Lower lobe of right lung (tissue), 2 donors: ENCODE results near the gene MLKL. TPM values are rescaled to one million over a fixed set of nuclear protein-coding genes. Genes with fewer than 3 reads are reported as not detected.
A peak's percentile ranks its signal among the peaks of the same experiment; 100 is the strongest.

Source experiments
- ATAC-seq, 2 donors: fragments of 200-7000 bp; cut with Tn5 transposase; one replicate each; pipeline ENCODE4 v1.9.1; 2020 to 2022; ENCODE audit warnings: mild to moderate bottlenecking in 2 of 2, moderate library complexity in 2 of 2
- DNase-seq: peaks from one replicate; pipeline ENCODE4 v3.0.0-alpha.2; 2020
- H3K27ac ChIP-seq: fragments of 200-600 bp; one replicate; pipeline ENCODE4 v1.8.0; 2022
- H3K27me3 ChIP-seq: fragments of 200-600 bp; one replicate; pipeline ENCODE4 v1.8.0; 2022; ENCODE audit warnings: low read depth
- H3K36me3 ChIP-seq: fragments of 200-600 bp; one replicate; pipeline ENCODE4 v1.8.0; 2022; ENCODE audit warnings: mild to moderate bottlenecking
- H3K4me1 ChIP-seq: fragments of 200-600 bp; one replicate; pipeline ENCODE4 v1.8.0; 2022
- H3K4me3 ChIP-seq: fragments of 200-600 bp; one replicate; pipeline ENCODE4 v1.8.0; 2022; ENCODE audit warnings: mild to moderate bottlenecking
- H3K9me3 ChIP-seq: fragments of 200-600 bp; one replicate; pipeline ENCODE4 v1.8.0; 2022
- intact Hi-C: fragments of 100-400 bp; cut with DNase I; formaldehyde crosslinking; loops from one replicate; pipeline ENCODE4 v1.11.0; 2022
- long read RNA-seq: library from polyadenylated mRNA; unstranded; transcript quantifications from one replicate; pipeline ENCODE4 v2.0.0, GENCODE V29; 2021
- total RNA-seq: library from RNA; stranded (reverse); fragmentation: NEBNext Ultra II Directional; extraction: Animal tissue kit (Norgen Biotek cat#: 25700); gene quantifications from one replicate; pipeline ENCODE4 v1.2.1, GENCODE V29; 2021
- TF ChIP-seq, protein P1 (sequence below): fragments of 200-600 bp; IDR thresholded peaks from one replicate; pipeline ENCODE4 v1.8.0; 2022; ENCODE audit warnings: antibody characterized with exemption, mild to moderate bottlenecking
- donor health status: DM: no; HTN: yes; CAD: no; lungs with severe emphysema.

MLKL gene
- total RNA-seq, result 36.7 TPM
- long read RNA-seq, transcript MLKL-202 (11 exons, 2,523 nt), result major isoform, 27 of 48 reads
- long read RNA-seq, partial matches to known transcripts, result 4 of 48 reads
- long read RNA-seq, other reads (novel, unspliced or antisense), result 17 of 48 reads

- peak; percentile 81 for DNase-seq
- no peaks in the 10 kb centered on the region for H3K9me3 ChIP-seq
- no peaks in the 10 kb centered on the region for H3K27me3 ChIP-seq
- ATAC-seq, result peak; percentile 84 to 88
- peaks cover under 1% of the 10 kb centered on the region for H3K36me3 ChIP-seq
- H3K4me1 ChIP-seq, result peaks cover 41% of the 10 kb centered on the region
- peak within 1 kb of the TSS; percentile 96 for H3K27ac ChIP-seq
- TF ChIP-seq, protein P1, sequence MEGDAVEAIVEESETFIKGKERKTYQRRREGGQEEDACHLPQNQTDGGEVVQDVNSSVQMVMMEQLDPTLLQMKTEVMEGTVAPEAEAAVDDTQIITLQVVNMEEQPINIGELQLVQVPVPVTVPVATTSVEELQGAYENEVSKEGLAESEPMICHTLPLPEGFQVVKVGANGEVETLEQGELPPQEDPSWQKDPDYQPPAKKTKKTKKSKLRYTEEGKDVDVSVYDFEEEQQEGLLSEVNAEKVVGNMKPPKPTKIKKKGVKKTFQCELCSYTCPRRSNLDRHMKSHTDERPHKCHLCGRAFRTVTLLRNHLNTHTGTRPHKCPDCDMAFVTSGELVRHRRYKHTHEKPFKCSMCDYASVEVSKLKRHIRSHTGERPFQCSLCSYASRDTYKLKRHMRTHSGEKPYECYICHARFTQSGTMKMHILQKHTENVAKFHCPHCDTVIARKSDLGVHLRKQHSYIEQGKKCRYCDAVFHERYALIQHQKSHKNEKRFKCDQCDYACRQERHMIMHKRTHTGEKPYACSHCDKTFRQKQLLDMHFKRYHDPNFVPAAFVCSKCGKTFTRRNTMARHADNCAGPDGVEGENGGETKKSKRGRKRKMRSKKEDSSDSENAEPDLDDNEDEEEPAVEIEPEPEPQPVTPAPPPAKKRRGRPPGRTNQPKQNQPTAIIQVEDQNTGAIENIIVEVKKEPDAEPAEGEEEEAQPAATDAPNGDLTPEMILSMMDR, result no peak
- intact Hi-C loops, result no loop called here
- H3K4me3 ChIP-seq, result peak within 1 kb of the TSS; percentile 76
Observed at GRCh38 chr16:74700438-74701225, at the start of gene MLKL. Gene MLKL (minus strand): TSS chr16:74700862. CDS start chr16:74695757, 5,105 bp downstream.

DNA sequence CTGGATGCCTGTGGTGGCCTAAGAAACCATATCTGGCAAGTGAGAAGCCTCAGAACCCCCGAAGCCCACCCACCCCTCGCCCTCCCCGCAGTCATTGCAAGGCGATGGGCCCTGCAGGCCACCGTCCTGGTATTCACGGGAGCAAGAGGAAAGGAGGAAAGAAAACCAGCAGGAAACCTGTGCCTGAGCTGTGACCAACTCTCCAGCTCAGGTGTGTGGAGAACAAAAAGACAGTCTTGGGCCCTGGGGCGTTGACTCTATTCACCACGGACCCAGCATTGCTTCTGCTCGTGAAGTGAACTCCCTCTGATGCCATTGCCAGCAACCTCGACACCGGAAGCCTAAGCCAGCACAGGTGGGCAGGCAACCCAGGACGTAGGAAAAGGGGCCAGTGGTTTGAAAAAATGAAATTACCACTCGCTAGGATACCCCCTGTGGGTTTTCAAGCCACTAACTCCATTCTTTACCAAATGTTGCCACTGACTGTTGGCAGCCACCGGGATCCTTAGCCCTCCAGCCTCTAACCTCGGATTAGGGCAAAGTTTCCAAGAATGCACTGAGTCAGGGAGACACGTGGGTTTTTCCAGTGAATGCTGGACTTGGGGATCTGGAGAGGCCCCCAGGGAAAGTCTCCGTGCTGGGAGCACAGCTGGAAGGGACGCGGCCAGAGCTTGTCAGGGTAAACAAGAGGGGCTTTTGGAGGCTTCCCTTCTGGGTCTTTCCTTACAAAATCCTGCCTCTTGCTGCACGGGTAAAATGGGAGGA, 48.8 kb upstream of the MLKL start:
- TF ChIP-seq, protein P1, result no peak

GRCh38 chr16:74748616-74749026, 48.0 kb upstream of the MLKL start:
- H3K9me3 ChIP-seq, result no peaks in the 10 kb centered on the region
- no peak overlapping the region for H3K4me3 ChIP-seq
- no peaks in the 10 kb centered on the region for H3K4me1 ChIP-seq
- TF ChIP-seq, protein P1, result no peak
- H3K27me3 ChIP-seq, result peaks cover 7% of the 10 kb centered on the region
- DNase-seq (no peak), ATAC-seq (no peak)
- no peak overlapping the region for H3K27ac ChIP-seq
- H3K36me3 ChIP-seq, result no peaks in the 10 kb centered on the region
- intact Hi-C loops, result no loop called here

More for the DNA sequence above, 48.8 kb upstream of the MLKL start:
- H3K27ac ChIP-seq, result no peak overlapping the region
- no peaks in the 10 kb centered on the region for H3K9me3 ChIP-seq
- no peaks in the 10 kb centered on the region for H3K4me1 ChIP-seq
- H3K4me3 ChIP-seq, result no peak overlapping the region
- no peaks in the 10 kb centered on the region for H3K36me3 ChIP-seq
- peaks cover 7% of the 10 kb centered on the region for H3K27me3 ChIP-seq
- ATAC-seq, result no peak
- intact Hi-C loops, result no loop called here
- no peak for DNase-seq

DNA sequence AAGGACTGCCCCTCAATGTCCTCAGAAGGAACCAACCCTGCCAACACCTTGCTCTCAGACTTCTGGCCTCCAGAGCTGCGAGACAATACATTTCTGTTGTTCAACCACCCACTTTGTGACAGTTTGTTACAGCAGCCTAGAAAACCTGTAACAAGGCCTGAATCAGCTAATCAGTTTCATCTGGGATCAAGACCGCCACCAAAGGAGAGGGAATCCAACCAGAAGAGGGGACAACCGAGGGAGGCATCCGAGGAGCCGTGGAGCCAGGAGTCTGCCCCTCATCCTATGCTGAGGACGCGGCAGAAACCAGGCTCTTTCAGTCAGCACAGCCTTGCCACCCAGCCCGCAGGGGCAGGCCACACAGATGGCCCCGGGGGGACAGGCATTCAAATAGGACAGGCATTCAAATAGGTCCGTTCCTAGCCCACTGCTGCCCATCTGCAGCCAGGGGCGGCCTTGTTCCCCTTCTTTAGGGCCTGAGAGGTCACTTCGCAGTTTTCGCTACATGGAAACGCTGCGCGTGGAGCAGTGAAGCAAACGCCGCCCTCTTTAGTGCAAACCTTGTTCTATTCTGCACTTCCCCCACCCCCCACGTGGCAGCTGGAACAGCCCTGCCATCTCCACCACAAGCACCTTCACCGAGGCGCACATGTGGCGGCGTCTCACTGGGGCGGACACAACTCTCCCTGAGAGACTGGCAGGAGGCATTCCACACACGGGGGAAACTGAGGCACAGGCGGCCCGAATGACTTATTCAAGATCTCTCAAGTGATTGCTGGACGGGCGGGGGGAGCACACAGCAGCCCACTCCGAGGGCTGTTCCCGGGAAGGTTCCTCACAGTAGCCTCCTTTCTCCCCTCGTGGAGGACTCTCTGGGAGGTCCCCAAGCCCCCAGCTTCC, 47.3 kb upstream of the MLKL start:
- Histone ChIP-seq H3K9me3 (no peaks in the 10 kb centered on the region), H3K4me1 (no peaks in the 10 kb centered on the region), H3K27me3 (peaks cover 7% of the 10 kb centered on the region), H3K27ac (no peak overlapping the region), H3K36me3 (no peaks in the 10 kb centered on the region), H3K4me3 (no peak overlapping the region)
- intact Hi-C loops, result no loop called here
- ATAC-seq (no peak), DNase-seq (no peak)
- TF ChIP-seq, protein P1, result no peak

- TF ChIP-seq, protein P1, result no peak
- ATAC-seq (no peak), DNase-seq (no peak)
- Histone ChIP-seq H3K36me3 (no peaks in the 10 kb centered on the region), H3K9me3 (no peaks in the 10 kb centered on the region), H3K4me1 (no peaks in the 10 kb centered on the region), H3K27ac (no peak overlapping the region), H3K27me3 (no peaks in the 10 kb centered on the region), H3K4me3 (no peak overlapping the region)
- intact Hi-C loops, result no loop called here
Observed at GRCh38 chr16:74745926-74746325, 45.3 kb upstream of the MLKL start.
